Neuronal stem cell (in vitro differentiated cells): ENCODE results near the gene TSHZ2.

ENCODE experiments used
- DNase-seq: peaks from one replicate; pipeline ENCODE4 v3.0.0-alpha.2; 2013; ENCODE audit warnings: low spot score
- H2AFZ ChIP-seq: one replicate; pipeline ENCODE4 v1.6.1; 2013; ENCODE audit warnings: mild to moderate bottlenecking, low read length, inconsistent platforms
- H2AK5ac ChIP-seq: 2 replicates; pipeline ENCODE4 v1.6.1; 2013; ENCODE audit warnings: low read depth, mild to moderate bottlenecking, inconsistent platforms, low read length, moderate library complexity, mixed read lengths
- H2BK120ac ChIP-seq: 2 replicates; pipeline ENCODE4 v1.6.1; 2013; ENCODE audit warnings: low read depth, mild to moderate bottlenecking, inconsistent platforms, low read length, moderate library complexity, mixed read lengths
- H2BK12ac ChIP-seq: one replicate; pipeline ENCODE4 v1.6.1; 2013; ENCODE audit warnings: low read length, inconsistent platforms
- H2BK15ac ChIP-seq: 2 replicates; pipeline ENCODE4 v1.6.1; 2013; ENCODE audit warnings: mild to moderate bottlenecking, low read length, inconsistent platforms, mixed read lengths
- H2BK5ac ChIP-seq: one replicate; pipeline ENCODE4 v1.6.1; 2013; ENCODE audit warnings: inconsistent platforms, mild to moderate bottlenecking, low read length, moderate library complexity
- H3K14ac ChIP-seq: one replicate; pipeline ENCODE4 v1.6.1; 2013; ENCODE audit warnings: low read length, inconsistent platforms
- H3K18ac ChIP-seq: 2 replicates; pipeline ENCODE4 v1.6.1; 2013; ENCODE audit warnings: low read length, inconsistent platforms
- H3K23ac ChIP-seq: 2 replicates; pipeline ENCODE4 v1.6.1; 2013; ENCODE audit warnings: low read depth, mild to moderate bottlenecking, mixed read lengths, low read length, inconsistent platforms; ENCODE audit not compliant: poor library complexity
- H3K27ac ChIP-seq: replicated peaks from 3 replicates; pipeline ENCODE4 v1.5.1; 2013; ENCODE audit warnings: low read length, inconsistent platforms
- H3K27me3 ChIP-seq, 3 experiments: 2 replicates each; pipeline ENCODE4 v1.6.1; 2013; ENCODE audit warnings: low read length in 3 of 3, mild to moderate bottlenecking in 2 of 3, inconsistent platforms in 1 of 3, low read depth in 1 of 3, mixed read lengths in 1 of 3, moderate library complexity in 1 of 3; ENCODE audit not compliant: control insufficient read depth in 3 of 3, insufficient read depth in 3 of 3
- H3K36me3 ChIP-seq, 2 donors: replicated peaks in 1 of 2; 2 replicates each; pipeline ENCODE4 v1.6.1; 2013; ENCODE audit warnings: low read length in 2 of 2; ENCODE audit not compliant: control insufficient read depth in 2 of 2, insufficient read depth in 2 of 2
- H3K4ac ChIP-seq: 2 replicates; pipeline ENCODE4 v1.6.1; 2013; ENCODE audit warnings: inconsistent platforms, mild to moderate bottlenecking, low read length, moderate library complexity
- H3K4me1 ChIP-seq, 2 donors: 1 replicate in 1 of 2; 2 replicates in 1 of 2; pipeline ENCODE4 v1.6.1; 2013; ENCODE audit warnings: low read length in 2 of 2, low read depth in 1 of 2; ENCODE audit not compliant: control insufficient read depth in 2 of 2, insufficient read depth in 1 of 2
- H3K4me2 ChIP-seq: one replicate; pipeline ENCODE4 v1.6.1; 2013; ENCODE audit warnings: mild to moderate bottlenecking, low read length, inconsistent platforms; ENCODE audit not compliant: insufficient read depth, poor library complexity, severe bottlenecking
- H3K4me3 ChIP-seq, 2 donors: 2 replicates each; pipeline ENCODE4 v1.5.1; 2013; ENCODE audit warnings: low read length in 2 of 2, mild to moderate bottlenecking in 2 of 2, inconsistent platforms in 1 of 2, moderate library complexity in 1 of 2
- H3K79me1 ChIP-seq: one replicate; pipeline ENCODE4 v1.6.1; 2013; ENCODE audit warnings: low read depth, mild to moderate bottlenecking, inconsistent platforms, low read length, moderate library complexity
- H3K9ac ChIP-seq: one replicate; pipeline ENCODE4 v1.6.1; 2013; ENCODE audit warnings: mild to moderate bottlenecking, low read depth, low read length, inconsistent platforms; ENCODE audit not compliant: poor library complexity
- H3K9me3 ChIP-seq, 2 donors: replicated peaks in 1 of 2; 2 replicates each; pipeline versions ENCODE3 to v1.6.1; 2013; ENCODE audit warnings: low read length in 2 of 2, mild to moderate bottlenecking in 2 of 2, inconsistent platforms in 1 of 2, low read depth in 1 of 2, mixed read lengths in 1 of 2, moderate library complexity in 1 of 2; ENCODE audit not compliant: control insufficient read depth in 2 of 2, insufficient read depth in 1 of 2
- H4K8ac ChIP-seq: one replicate; pipeline ENCODE4 v1.6.1; 2013; ENCODE audit warnings: low read depth, mild to moderate bottlenecking, inconsistent platforms, low read length, moderate library complexity
- H4K91ac ChIP-seq: one replicate; pipeline ENCODE4 v1.6.1; 2013; ENCODE audit warnings: low read length, low read depth, mild to moderate bottlenecking, inconsistent platforms; ENCODE audit not compliant: poor library complexity
- WGBS, 2 donors: extraction: QIAGEN DNeasy Blood & Tissue Kit; methylation state at CpG; one replicate each; pipeline ENCODE4 v1.1.7; 2013; ENCODE audit warnings: missing lambda C conversion rate in 2 of 2, mixed read lengths in 1 of 2; ENCODE audit not compliant: insufficient read length in 2 of 2, insufficient replicate concordance in 1 of 2; ENCODE audit errors: extremely low coverage in 2 of 2; 5-methylcytosine and 5-hydroxymethylcytosine counted together

The TSHZ2 gene

GRCh38 chr20:53186635-53187034 lies 214.5 kb downstream of the TSHZ2 start:
- WGBS, 2 donors = no CpG with 5 or more reads among the region's 6 CpGs

DNA sequence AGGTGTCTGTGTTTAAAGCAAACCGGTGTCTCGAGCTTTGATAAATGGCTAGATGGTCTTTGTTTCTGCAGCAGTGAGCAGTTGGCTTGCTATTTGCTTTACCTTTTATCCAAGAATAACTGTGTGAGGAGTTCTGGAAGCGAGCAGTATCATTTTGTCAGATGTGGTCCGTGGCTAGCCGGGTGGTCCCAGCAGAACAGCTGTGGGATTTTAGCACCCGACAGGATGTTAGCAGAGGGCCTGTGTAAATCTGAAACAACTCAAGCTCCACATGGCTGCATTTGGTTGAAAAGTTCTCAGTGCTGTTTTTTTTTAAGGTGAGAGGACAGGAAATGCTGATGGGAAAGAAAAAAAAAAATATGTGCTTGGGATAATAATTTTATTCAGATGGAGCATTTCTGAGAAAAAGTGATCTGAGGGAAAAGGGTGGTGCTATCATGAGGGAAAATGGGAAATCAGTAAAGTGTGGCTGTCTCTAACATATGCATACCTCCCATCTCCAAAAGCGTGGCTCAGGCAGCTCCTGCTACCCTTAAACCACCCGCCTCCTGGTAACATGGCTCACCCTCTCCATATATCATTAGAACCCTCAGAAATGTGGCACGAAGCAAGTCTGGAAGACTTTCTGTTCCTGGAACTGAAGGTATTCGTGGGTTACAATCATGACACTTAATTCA lies 215.4 kb downstream of the TSHZ2 start:
- H3K9me3 ChIP-seq = no peaks in the 10 kb centered on the region
- no peak overlapping the region for H4K8ac ChIP-seq
- H3K79me1 ChIP-seq = no peaks in the 10 kb centered on the region
- no peak overlapping the region for H2BK12ac ChIP-seq
- H2BK5ac ChIP-seq = no peak overlapping the region
- no peak overlapping the region for H3K27ac ChIP-seq
- no peaks in the 10 kb centered on the region for H3K27me3 ChIP-seq
- WGBS, 2 donors = no CpG with 5 or more reads among the region's 10 CpGs
- no peak overlapping the region for H2BK120ac ChIP-seq
- no peak overlapping the region for H3K23ac ChIP-seq
- no peak overlapping the region for H3K18ac ChIP-seq
- peak overlapping the region; percentile 59 for H2AFZ ChIP-seq
- H3K36me3 ChIP-seq = no peaks in the 10 kb centered on the region
- no peak overlapping the region for H3K14ac ChIP-seq
- peaks cover 0 to 5% of the 10 kb centered on the region in 2 donors for H3K4me1 ChIP-seq
- no peak for DNase-seq
- H3K9ac ChIP-seq = no peak overlapping the region
- H2BK15ac ChIP-seq = no peak overlapping the region
- no peak overlapping the region for H3K4me3 ChIP-seq
- H4K91ac ChIP-seq = no peak overlapping the region
- no peak overlapping the region for H3K4ac ChIP-seq
- H2AK5ac ChIP-seq = no peak overlapping the region
- H3K4me2 ChIP-seq = no peak overlapping the region

More at GRCh38 chr20:53186635-53187034, 214.5 kb downstream of the TSHZ2 start:
- no peak overlapping the region for H2BK5ac ChIP-seq
- no peak overlapping the region for H2AK5ac ChIP-seq
- no peaks in the 10 kb centered on the region for H3K9me3 ChIP-seq
- H2BK120ac ChIP-seq = no peak overlapping the region
- no peaks in the 10 kb centered on the region for H3K36me3 ChIP-seq
- H3K14ac ChIP-seq = no peak overlapping the region
- H3K9ac ChIP-seq = no peak overlapping the region
- H3K23ac ChIP-seq = no peak overlapping the region
- no peak for DNase-seq
- H3K27ac ChIP-seq = no peak overlapping the region
- no peak overlapping the region for H3K4me3 ChIP-seq
- no peak overlapping the region for H2BK15ac ChIP-seq
- H2BK12ac ChIP-seq = no peak overlapping the region
- H4K8ac ChIP-seq = no peak overlapping the region
- H3K27me3 ChIP-seq = no peaks in the 10 kb centered on the region
- H3K18ac ChIP-seq = no peak overlapping the region
- H4K91ac ChIP-seq = no peak overlapping the region
- H2AFZ ChIP-seq = no peak overlapping the region
- H3K79me1 ChIP-seq = no peaks in the 10 kb centered on the region
- H3K4ac ChIP-seq = no peak overlapping the region
- H3K4me2 ChIP-seq = no peak overlapping the region
- peaks cover 0 to 5% of the 10 kb centered on the region in 2 donors for H3K4me1 ChIP-seq

DNA sequence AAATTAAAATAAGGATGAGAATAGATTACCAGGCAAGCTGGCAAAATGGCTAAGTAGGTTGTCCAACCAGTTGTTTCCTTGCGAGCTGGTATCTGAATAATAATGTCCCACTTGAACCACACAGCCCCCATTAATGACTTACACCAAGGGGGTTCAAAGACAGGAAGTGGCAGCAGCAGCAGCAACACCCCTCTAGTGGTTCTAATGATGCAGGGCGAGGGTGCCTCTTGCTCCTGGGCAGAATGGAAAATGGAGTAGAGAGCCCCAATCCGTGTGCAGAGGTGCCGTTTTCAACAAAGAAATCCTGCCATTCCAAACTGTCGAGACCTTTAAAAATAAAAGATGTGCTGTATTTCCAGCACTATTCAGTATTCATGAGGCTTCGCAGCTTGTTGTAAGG lies 218.1 kb downstream of the TSHZ2 start:
- Histone ChIP-seq H3K18ac (no peak overlapping the region), H2AFZ (peak overlapping the region; percentile 21), H4K8ac (no peak overlapping the region), H2BK12ac (no peak overlapping the region), H3K4me3 (no peak overlapping the region), H4K91ac (no peak overlapping the region), H2BK120ac (no peak overlapping the region), H2BK15ac (no peak overlapping the region), H3K27ac (no peak overlapping the region), H3K4me2 (no peak overlapping the region), H3K23ac (no peak overlapping the region), H3K9me3 (no peaks in the 10 kb centered on the region), H3K4me1 (peaks cover 0 to 2% of the 10 kb centered on the region in 2 donors), H2AK5ac (no peak overlapping the region), H3K9ac (no peak overlapping the region), H3K14ac (no peak overlapping the region), H3K27me3 (no peaks in the 10 kb centered on the region), H3K79me1 (no peaks in the 10 kb centered on the region), H2BK5ac (no peak overlapping the region), H3K4ac (no peak overlapping the region), H3K36me3 (no peaks in the 10 kb centered on the region)
- no CpG with 5 or more reads among the region's 6 CpGs for WGBS, 2 donors
- no peak for DNase-seq

- H2BK12ac ChIP-seq = no peak overlapping the region
- no peak overlapping the region for H2AK5ac ChIP-seq
- no peaks in the 10 kb centered on the region for H3K36me3 ChIP-seq
- no peak for DNase-seq
- no peak overlapping the region for H3K23ac ChIP-seq
- no peak overlapping the region for H3K18ac ChIP-seq
- H3K27ac ChIP-seq = no peak overlapping the region
- no peak overlapping the region for H4K91ac ChIP-seq
- H4K8ac ChIP-seq = no peak overlapping the region
- no peak overlapping the region for H3K4me3 ChIP-seq
- no peak overlapping the region for H3K9ac ChIP-seq
- no peaks in the 10 kb centered on the region for H3K79me1 ChIP-seq
- no peak overlapping the region for H2AFZ ChIP-seq
- no CpG with 5 or more reads among the region's 2 CpGs for WGBS, 2 donors
- H2BK120ac ChIP-seq = no peak overlapping the region
- no peak overlapping the region for H2BK15ac ChIP-seq
- H3K9me3 ChIP-seq = no peaks in the 10 kb centered on the region
- no peak overlapping the region for H3K4ac ChIP-seq
- no peak overlapping the region for H3K14ac ChIP-seq
- peaks cover 0 to 4% of the 10 kb centered on the region in 2 donors for H3K4me1 ChIP-seq
- no peak overlapping the region for H2BK5ac ChIP-seq
- H3K4me2 ChIP-seq = no peak overlapping the region
- no peaks in the 10 kb centered on the region for H3K27me3 ChIP-seq
Observed at GRCh38 chr20:53191957-53192356, 219.8 kb downstream of the TSHZ2 start.
